GM20431 (cell line): ENCODE data around the gene PARVG.
"Not testable (repeated sequence)": the region's sequence is repeated elsewhere in the genome, so short reads cannot be mapped to it uniquely, and the experiment has no call there.

Source experiments
- in situ Hi-C: fragments of 300-500 bp; cut with MseI, MboI; formaldehyde crosslinking; loops from one replicate; pipeline ENCODE4 v1.15.0; 2020; ENCODE audit warnings: low sequenced_read_pairs; ENCODE audit not compliant: unreplicated experiment

PARVG gene

DNA sequence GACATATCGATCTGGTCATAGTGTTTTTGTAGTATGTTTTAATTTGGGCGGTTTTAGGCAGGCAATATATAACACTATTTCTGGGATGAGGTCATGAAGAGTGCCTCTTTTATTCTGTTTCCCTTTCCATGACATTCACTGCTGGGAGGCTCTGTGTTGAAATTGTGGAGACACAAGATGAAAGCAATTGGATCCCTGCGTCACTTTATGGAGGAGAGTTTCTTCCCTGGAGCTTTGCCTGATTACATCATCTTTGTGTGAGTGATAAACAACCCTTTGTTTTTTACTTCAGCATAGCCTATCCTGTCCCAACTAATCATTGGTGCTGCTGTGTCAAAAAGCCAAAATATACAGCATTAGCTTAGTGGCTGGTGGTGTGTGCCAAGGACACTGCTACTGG is 48.6 kb downstream of the PARVG start:
- in situ Hi-C loops = no loop called here

GRCh38 chr22:44229809-44230208 is 49.1 kb downstream of the PARVG start:
- in situ Hi-C loops = no loop called here

DNA sequence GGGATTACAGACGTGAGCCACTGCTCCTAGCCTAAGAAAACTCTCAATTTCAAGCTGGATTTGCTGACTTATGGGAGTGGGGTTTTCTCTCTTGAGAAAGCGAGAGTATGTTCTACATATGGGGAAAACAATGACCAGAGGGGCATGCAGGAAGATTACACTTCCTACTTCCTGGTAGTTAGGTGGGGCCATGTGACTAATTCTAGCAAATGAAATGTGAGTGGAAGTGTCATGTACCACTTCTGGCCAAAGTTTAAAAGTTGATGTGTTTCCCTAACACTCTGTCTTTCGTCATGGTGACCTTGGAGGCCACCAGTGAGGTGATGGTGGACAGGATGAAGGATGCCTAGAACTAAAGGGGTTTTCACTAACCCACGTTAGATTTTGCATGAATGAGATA is 50.5 kb downstream of the PARVG start:
- in situ Hi-C loops = no loop called here

GRCh38 chr22:44234372-44234771 is 53.6 kb downstream of the PARVG start:
- in situ Hi-C loops = not testable (repeated sequence)

- in situ Hi-C loops = no loop called here
Observed at GRCh38 chr22:44237290-44237689, 56.6 kb downstream of the PARVG start.

GRCh38 chr22:44241121-44241520 is 60.4 kb downstream of the PARVG start:
- in situ Hi-C loops = not testable (repeated sequence)

DNA sequence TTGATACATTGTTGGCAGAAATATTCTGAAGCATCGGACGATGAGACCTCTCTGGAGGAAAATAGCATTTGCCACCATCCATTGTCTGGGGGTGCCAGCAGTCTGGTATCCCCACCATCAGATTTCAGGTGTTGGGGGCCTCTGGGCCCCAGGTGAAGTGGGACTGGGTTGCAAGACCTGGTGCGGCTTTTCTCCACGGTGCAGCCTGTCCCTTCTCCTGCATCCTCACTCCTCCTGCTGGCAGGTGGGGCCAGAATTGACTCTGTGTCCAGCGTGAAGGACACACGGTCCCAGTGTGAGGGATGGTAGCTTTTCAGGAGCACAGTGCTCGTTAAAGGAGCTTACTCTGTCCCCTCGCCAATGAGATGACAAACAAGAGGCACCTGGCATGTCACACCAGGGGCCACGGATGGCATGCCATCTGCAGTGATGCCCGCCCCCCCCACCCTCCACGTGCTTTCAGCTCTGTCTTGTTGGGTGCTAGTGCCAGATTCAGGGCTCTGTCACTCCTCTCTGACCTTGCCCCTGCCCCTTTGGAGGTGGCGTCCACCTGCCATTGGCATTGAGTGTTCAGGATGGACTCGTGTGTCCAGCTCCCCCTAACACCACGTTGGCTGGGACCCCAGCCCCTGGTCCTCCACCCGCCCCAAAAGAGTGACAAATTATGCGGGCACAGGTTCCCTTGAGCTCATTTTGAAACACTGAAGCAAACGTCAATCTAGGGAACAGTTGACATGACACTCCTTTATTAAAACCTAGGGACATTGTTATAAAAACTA is 62.4 kb downstream of the PARVG start:
- in situ Hi-C loops = no loop called here

GRCh38 chr22:44243761-44244160 is 63.0 kb downstream of the PARVG start:
- in situ Hi-C loops = no loop called here

GRCh38 chr22:44244265-44244822 is 63.6 kb downstream of the PARVG start:
- in situ Hi-C loops = no loop called here

DNA sequence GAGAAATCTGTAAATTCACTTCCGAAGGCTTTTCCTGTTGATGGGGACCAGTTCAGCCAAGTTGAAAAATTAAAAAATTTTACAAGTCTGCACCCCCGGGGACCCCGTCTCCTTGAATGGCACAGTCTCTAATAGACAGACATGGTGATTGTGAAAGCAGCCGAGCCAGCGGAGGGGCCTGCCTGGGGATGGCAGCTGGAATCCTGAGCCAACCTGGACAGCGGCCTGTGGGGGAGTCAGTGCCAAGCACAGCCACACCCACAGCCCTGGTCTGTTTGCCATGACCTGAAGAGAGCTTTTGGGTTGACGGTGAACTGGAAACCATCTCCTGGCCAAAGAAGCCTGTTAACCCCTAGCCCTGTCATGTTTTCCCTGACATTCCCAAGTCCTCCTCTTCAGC is 64.7 kb downstream of the PARVG start:
- in situ Hi-C loops = no loop called here

DNA sequence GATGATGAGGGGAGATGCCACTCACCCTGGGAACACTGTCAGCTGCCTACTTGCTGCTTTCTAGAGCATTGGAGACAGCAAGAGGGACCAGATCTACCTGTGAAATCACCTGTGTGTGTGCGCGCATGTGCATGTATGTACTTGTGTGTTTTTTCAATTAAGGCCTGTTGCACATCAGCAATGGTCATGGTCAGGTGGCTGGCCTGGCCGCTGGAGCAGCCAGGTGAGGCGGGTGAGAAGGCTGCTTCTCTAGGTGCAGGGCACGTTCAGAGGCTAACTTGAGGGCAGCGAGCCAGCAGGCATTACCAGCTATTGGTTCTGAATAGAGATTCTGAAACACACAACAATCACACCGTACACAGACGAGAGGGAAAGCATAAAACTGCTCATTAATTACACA is 65.1 kb downstream of the PARVG start:
- in situ Hi-C loops = no loop called here

DNA sequence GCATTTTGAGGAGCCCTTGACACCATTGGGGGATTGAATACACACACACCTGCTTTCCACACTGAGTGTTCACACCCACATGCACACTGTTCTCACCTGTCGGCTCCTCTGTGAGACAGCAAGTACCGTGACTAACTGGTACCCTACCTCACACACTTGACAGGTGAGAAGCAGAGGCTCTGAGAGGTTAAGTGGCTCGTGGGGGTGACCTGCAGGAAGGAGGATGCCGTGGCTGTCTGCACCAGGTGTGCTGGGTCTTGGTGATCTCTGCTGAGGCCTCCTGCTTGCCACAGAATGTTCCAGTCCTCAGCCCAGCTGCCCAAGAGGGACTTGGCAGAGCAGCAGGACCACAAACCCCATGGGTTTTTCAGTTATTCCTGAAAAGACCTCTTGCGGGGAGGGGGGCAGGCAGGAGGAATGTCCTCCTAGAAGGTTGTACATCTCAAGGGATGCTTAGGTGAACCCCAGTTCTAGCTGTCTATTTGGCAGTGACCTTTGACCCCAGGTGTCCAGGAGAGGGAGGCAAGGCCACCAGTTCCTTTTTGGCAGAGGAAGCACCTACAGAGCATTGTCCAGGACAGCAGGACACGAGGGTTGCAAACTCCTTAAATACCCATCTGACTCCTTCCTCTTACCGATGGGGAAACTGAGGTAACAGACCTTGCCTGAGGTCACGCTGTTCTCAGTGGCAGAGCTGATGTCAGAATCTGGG is 66.0 kb downstream of the PARVG start:
- in situ Hi-C loops = no loop called here

GRCh38 chr22:44247346-44247745 is 66.6 kb downstream of the PARVG start:
- in situ Hi-C loops = no loop called here

- in situ Hi-C loops = no loop called here
Observed at GRCh38 chr22:44247923-44248892, 67.5 kb downstream of the PARVG start.

GRCh38 chr22:44248926-44249325 is 68.2 kb downstream of the PARVG start:
- in situ Hi-C loops = no loop called here

- in situ Hi-C loops = no loop called here
Observed at GRCh38 chr22:44249376-44250147, 68.8 kb downstream of the PARVG start.

- in situ Hi-C loops = no loop called here
Observed at GRCh38 chr22:44254811-44255210, 74.1 kb downstream of the PARVG start.

- in situ Hi-C loops = no loop called here
Observed at GRCh38 chr22:44256085-44256484, 75.4 kb downstream of the PARVG start.
